GM12872 (cell line): ENCODE data around the gene MCRIP2.

Source experiments
- TF ChIP-seq, protein P1 (sequence below): IDR thresholded peaks from 3 replicates; pipeline ENCODE4 v1.5.1; 2011; ENCODE audit warnings: low read depth, mild to moderate bottlenecking, low read length, moderate library complexity; ENCODE audit not compliant: insufficient read depth

Gene MCRIP2

DNA sequence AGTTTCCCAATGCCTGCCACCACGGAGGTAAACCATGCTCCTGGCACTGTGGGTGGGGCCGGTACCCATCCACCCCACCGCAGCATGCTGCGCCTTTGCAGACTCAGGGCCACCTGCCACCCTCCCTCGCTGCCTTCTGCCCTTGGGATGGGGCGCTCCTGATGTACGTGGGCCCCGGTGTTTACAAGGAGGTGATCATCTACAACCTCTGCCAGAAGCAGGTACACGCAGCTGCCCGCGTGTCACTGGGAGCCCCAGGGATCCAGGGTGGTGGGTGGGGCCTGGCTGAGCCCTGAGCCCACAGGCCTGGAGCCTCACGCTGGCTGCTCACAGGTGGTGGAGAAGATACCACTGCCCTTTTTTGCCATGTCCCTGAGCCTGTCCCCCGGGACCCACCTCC is 24.9 kb downstream of the MCRIP2 start:
- TF ChIP-seq, protein P1, sequence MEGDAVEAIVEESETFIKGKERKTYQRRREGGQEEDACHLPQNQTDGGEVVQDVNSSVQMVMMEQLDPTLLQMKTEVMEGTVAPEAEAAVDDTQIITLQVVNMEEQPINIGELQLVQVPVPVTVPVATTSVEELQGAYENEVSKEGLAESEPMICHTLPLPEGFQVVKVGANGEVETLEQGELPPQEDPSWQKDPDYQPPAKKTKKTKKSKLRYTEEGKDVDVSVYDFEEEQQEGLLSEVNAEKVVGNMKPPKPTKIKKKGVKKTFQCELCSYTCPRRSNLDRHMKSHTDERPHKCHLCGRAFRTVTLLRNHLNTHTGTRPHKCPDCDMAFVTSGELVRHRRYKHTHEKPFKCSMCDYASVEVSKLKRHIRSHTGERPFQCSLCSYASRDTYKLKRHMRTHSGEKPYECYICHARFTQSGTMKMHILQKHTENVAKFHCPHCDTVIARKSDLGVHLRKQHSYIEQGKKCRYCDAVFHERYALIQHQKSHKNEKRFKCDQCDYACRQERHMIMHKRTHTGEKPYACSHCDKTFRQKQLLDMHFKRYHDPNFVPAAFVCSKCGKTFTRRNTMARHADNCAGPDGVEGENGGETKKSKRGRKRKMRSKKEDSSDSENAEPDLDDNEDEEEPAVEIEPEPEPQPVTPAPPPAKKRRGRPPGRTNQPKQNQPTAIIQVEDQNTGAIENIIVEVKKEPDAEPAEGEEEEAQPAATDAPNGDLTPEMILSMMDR, result no peak

DNA sequence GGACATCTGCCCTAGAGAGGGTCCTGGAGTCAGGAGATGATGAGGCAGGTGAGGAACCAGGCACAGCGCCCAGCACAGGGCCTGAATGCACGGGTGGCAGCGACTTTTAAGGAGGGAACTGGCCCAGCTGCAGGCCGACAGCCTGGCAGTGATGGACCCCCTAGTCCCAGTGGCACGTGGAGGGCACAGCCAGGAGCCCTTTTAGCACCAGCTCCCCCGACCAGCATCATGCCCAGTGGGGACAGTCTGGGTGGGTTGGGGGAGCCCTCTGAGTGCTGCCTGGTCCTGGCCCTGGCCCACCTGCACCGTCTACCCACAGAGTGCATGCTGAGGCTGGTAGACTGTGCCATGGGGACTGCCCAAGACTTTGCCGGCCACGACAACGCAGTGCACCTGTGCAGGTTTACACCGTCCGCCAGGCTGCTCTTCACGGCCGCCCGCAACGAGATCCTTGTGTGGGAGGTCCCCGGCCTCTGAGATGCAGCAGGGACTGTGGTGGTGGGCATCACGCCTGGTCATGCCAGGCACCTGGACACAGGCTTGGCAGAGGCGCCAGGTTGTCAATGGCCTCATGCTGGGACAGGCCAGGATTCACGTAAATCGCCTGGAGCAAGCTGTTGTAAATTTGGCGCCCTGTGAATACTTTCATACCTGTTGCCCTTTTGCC is 25.6 kb downstream of the MCRIP2 start:
- TF ChIP-seq, protein P1, result no peak

DNA sequence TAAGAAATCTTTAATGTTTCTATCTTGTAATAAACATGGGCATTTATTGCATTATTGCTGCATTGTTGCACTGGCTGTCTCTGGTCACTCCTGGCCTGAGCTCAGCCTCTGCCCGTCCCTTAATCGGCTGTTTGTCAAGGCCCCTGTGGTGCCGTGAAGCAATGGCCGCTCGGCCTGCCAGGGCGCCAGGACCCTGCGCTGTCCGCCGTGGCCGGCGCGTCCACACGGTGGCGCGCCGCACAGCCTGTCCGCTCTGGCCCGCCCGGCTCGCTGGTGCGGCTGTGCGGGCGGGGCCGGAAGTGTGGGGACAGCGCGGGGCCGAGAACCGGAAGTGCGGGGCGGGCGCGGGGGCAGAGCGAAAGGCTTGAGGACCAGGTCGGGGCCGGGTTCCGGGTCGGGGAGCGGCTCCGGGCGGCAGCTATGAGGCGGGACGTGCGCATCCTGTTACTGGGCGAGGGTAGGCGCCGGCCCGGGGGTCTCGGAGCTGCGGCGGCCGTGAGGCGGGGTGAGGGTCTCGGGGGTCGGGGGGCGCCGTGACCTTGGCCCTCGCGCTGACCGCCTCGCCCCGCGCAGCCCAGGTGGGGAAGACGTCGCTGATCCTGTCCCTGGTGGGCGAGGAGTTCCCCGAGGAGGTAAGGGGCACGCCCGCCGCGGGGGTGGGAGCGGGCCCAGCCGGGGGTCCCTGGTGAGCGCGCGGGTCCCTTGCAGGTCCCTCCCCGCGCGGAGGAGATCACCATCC is 26.3 kb downstream of the MCRIP2 start, which contains the start of gene RHOT2:
RHOT2 (plus strand) TSS at position 353 of the 739 bp plus-strand sequence; CDS start at position 421, 68 bp downstream.
- TF ChIP-seq, protein P1, result peak; percentile 79

DNA sequence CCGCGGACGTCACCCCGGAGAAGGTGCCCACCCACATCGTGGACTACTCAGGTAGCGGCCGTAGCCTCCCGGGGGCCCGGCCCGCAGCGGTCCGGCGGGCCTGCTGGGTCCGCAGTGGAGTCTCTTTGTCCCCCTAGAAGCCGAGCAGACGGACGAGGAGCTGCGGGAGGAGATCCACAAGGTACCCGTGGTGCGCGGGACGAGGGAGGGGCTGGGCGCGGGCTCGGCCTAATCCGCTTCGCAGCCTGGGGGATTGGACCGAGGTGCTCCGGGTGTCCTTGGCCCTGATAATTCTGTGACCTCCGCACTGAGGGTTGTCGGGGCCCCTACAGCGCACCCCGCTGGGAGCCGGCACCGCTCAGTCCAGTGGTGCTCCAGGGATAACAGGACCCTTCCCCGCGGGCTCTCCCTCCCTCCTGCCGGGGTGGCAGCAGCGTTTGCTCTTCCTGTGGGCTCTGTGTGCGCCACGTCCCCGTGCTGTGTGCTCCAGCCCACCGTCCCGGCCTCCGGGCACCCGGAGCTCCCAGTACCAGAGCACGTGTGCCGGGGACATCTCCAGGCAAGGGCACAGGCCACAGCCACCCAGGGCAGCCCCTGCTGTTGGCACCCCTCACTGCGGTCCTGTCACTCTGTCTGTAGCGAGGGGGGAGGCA is 27.0 kb downstream of the MCRIP2 start:
- TF ChIP-seq, protein P1, result no peak

DNA sequence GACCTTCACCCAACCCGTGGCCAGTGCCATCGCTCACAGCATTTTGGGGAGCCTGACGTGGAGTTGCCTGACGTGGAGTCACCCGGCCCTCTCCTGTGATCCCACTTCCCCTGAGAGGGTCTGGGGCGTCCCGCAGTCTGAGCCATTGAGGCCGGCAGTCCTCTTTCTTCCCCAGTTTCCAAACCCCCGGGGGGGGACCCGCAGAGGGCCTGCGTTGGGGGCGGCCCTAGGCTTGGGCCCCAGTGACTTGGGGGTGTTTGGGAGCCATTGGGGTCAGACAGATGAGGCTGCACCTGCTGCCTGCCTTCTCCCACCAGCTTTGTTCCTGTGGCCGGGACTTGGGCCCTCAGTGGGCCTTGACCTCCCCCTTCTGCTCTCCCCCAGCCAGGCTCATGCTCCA is 28.0 kb downstream of the MCRIP2 start:
- TF ChIP-seq, protein P1, result no peak

DNA sequence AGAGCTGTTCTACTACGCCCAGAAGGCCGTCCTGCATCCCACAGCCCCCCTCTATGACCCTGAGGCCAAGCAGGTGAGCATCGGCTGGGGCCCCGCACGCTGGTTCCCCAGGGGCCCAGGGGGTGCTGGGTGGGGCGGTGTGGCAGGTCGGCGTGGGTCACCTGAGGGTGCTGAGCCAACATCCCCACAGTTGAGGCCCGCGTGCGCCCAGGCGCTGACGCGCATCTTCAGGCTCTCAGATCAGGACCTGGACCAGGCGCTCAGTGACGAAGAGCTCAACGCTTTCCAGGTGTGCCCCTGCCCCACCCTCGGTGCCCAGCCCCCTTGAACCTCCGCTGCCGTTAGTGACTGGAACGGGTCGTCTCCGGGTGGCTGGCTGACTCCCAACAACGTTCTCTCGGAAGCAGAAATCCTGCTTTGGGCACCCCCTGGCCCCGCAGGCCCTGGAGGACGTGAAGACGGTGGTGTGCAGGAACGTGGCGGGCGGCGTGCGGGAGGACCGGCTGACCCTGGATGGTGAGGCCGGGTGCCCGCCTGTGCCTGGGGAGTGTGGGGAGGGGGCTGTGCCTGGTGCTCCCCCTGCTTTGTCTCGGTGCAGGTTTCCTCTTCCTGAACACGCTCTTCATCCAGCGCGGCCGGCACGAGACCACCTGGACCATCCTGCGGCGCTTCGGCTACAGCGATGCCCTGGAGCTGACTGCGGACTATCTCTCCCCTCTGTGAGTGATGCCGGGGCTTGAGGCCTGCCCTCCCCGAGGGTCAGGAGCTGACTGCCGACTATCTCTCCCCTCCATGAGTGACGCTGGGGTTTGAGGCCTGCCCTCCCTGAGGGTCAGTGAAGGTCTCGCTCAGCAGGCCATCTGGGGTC is 29.1 kb downstream of the MCRIP2 start:
- TF ChIP-seq, protein P1, result no peak
